ENCODE results near the gene AASDH.

DNA sequence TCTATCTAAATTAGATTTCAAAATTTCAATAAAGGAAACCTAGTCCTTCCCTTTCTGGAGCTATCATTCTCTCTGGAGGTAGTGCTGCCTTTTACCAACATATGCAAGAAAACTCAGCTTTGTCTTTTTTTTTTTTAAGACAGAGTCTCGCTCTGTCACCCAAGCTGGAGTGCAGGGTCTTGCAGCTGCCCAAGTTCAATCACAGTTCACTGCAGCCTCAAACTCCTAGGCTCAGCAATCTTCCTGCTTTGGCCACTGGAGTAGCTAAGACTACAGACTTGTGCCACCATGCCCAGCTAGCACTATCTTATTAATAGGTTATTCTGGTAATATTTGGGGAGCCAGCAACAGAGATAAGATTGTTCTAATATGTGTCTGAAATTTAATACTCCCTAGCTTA is 12.3 kb downstream of the AASDH start:
- TF ChIP-seq, protein P1, sequence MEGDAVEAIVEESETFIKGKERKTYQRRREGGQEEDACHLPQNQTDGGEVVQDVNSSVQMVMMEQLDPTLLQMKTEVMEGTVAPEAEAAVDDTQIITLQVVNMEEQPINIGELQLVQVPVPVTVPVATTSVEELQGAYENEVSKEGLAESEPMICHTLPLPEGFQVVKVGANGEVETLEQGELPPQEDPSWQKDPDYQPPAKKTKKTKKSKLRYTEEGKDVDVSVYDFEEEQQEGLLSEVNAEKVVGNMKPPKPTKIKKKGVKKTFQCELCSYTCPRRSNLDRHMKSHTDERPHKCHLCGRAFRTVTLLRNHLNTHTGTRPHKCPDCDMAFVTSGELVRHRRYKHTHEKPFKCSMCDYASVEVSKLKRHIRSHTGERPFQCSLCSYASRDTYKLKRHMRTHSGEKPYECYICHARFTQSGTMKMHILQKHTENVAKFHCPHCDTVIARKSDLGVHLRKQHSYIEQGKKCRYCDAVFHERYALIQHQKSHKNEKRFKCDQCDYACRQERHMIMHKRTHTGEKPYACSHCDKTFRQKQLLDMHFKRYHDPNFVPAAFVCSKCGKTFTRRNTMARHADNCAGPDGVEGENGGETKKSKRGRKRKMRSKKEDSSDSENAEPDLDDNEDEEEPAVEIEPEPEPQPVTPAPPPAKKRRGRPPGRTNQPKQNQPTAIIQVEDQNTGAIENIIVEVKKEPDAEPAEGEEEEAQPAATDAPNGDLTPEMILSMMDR (conservative IDR thresholded peaks at IDR 0.05; ENCODE audit: low read length) = no peak
- no peak for TF ChIP-seq EZH2phosphoT487 (IDR thresholded peaks at IDR 0.05; ENCODE audit: borderline replicate concordance)

Measured in Loucy (cell line).